Central memory CD8-positive, alpha-beta T cell (primary cell): ENCODE measurements around the gene REEP6.
"Not testable (repeated sequence)": the region's sequence is repeated elsewhere in the genome, so short reads cannot be mapped to it uniquely, and the experiment has no call there.

Source experiments
- ATAC-seq: fragments of 150-1000 bp; cut with Tn5 transposase; replicated peaks from 2 replicates; pipeline ENCODE4 v1.10.0; 2022; ENCODE audit warnings: mild to moderate bottlenecking, moderate FRiP score, moderate number of reproducible peaks; ENCODE audit not compliant: poor library complexity, severe bottlenecking; ENCODE audit errors: extremely low read depth
- DNase-seq, 2 donors: peaks; one replicate each; pipeline ENCODE4 v3.0.0; 2021; ENCODE audit warnings: low spot score in 2 of 2
- H3K27ac Mint-ChIP-seq: one replicate; pipeline ENCODE4 v1.8.0; 2022; ENCODE audit warnings: low read depth, mild to moderate bottlenecking, moderate library complexity, mixed read lengths
- H3K27me3 Mint-ChIP-seq: one replicate; pipeline ENCODE4 v1.8.0; 2022; ENCODE audit warnings: mixed read lengths
- H3K36me3 Mint-ChIP-seq: one replicate; pipeline ENCODE4 v1.8.0; 2022; ENCODE audit warnings: mild to moderate bottlenecking, moderate library complexity, mixed read lengths; ENCODE audit not compliant: insufficient read depth
- H3K4me1 Mint-ChIP-seq: one replicate; pipeline ENCODE4 v1.8.0; 2022; ENCODE audit warnings: mixed read lengths
- H3K4me3 Mint-ChIP-seq: one replicate; pipeline ENCODE4 v1.8.0; 2022; ENCODE audit warnings: mild to moderate bottlenecking, moderate library complexity, mixed read lengths
- H3K9me3 Mint-ChIP-seq: one replicate; pipeline ENCODE4 v1.8.0; 2022; ENCODE audit warnings: mixed read lengths

The REEP6 gene

GRCh38 chr19:1471010-1471514 lies 19.9 kb upstream of the REEP6 start:
- H3K4me1 Mint-ChIP-seq = peaks cover 12% of the 10 kb centered on the region
- no peaks in the 10 kb centered on the region for H3K9me3 Mint-ChIP-seq
- ATAC-seq (peak; percentile 26), DNase-seq (no peak)
- H3K27ac Mint-ChIP-seq = no peak overlapping the region
- H3K27me3 Mint-ChIP-seq = no peaks in the 10 kb centered on the region
- peaks cover 4% of the 10 kb centered on the region for H3K36me3 Mint-ChIP-seq
- H3K4me3 Mint-ChIP-seq = peak overlapping the region; percentile 73

- Mint-ChIP-seq H3K27me3 (no peaks in the 10 kb centered on the region), H3K27ac (no peak overlapping the region), H3K9me3 (no peaks in the 10 kb centered on the region), H3K4me1 (peaks cover 12% of the 10 kb centered on the region), H3K4me3 (peak overlapping the region; percentile 73), H3K36me3 (peaks cover 4% of the 10 kb centered on the region)
- ATAC-seq (no peak), DNase-seq (no peak)
These were observed 19.3 kb upstream of the REEP6 start for GRCh38 chr19:1471515-1472160.

GRCh38 chr19:1472231-1473084 lies 18.5 kb upstream of the REEP6 start:
- no peak for ATAC-seq
- Mint-ChIP-seq H3K36me3 (peaks cover 4% of the 10 kb centered on the region), H3K27ac (no peak overlapping the region), H3K27me3 (no peaks in the 10 kb centered on the region), H3K4me1 (peaks cover 12% of the 10 kb centered on the region), H3K4me3 (peak overlapping the region; percentile 73), H3K9me3 (no peaks in the 10 kb centered on the region)
- no peak for DNase-seq

GRCh38 chr19:1473085-1473851 lies 17.7 kb upstream of the REEP6 start:
- Mint-ChIP-seq H3K4me1 (peaks cover 12% of the 10 kb centered on the region), H3K36me3 (peaks cover 5% of the 10 kb centered on the region)

GRCh38 chr19:1474011-1474764 lies 16.8 kb upstream of the REEP6 start:
- Mint-ChIP-seq H3K36me3 (peaks cover 6% of the 10 kb centered on the region), H3K4me1 (peaks cover 17% of the 10 kb centered on the region), H3K27me3 (no peaks in the 10 kb centered on the region), H3K9me3 (no peaks in the 10 kb centered on the region), H3K4me3 (no peak overlapping the region), H3K27ac (no peak overlapping the region)
- DNase-seq (no peak), ATAC-seq (no peak)

More at GRCh38 chr19:1473085-1473851, 17.7 kb upstream of the REEP6 start:
- no peaks in the 10 kb centered on the region for H3K9me3 Mint-ChIP-seq
- H3K4me3 Mint-ChIP-seq = no peak overlapping the region
- H3K27me3 Mint-ChIP-seq = no peaks in the 10 kb centered on the region
- ATAC-seq (no peak), DNase-seq (no peak)
- no peak overlapping the region for H3K27ac Mint-ChIP-seq

GRCh38 chr19:1474765-1475351 lies 16.1 kb upstream of the REEP6 start:
- Mint-ChIP-seq H3K27me3 (no peaks in the 10 kb centered on the region), H3K36me3 (peaks cover 7% of the 10 kb centered on the region), H3K9me3 (no peaks in the 10 kb centered on the region), H3K4me3 (no peak overlapping the region), H3K4me1 (peaks cover 20% of the 10 kb centered on the region), H3K27ac (no peak overlapping the region)
- DNase-seq (no peak), ATAC-seq (no peak)

- Mint-ChIP-seq H3K4me1 (peaks cover 20% of the 10 kb centered on the region), H3K36me3 (peaks cover 5% of the 10 kb centered on the region), H3K4me3 (no peak overlapping the region)
These were observed 15.1 kb upstream of the REEP6 start for GRCh38 chr19:1475751-1476437.

DNA sequence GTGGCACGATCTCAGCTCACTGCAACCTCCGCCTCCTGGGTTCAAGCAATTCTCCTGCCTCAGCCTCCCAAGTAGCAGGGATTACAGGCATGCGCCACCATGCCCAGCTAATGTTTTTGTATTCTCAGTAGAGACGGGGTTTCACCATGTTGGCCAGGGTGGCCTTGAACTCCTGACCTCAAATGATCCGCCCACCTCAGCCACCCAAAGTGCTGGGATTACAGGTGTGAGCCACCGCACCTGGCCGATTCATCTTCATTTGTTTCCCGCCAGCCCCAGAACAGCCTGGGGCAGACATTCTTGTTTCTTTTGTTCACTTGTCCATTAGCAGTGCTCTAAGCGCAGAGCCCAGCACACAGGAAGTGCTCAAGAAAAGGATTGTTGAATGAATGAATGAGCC lies 13.9 kb upstream of the REEP6 start:
- not testable (repeated sequence) for H3K27ac Mint-ChIP-seq, H3K27me3 Mint-ChIP-seq, H3K9me3 Mint-ChIP-seq, DNase-seq, ATAC-seq, H3K36me3 Mint-ChIP-seq
- peak overlapping the region; percentile 96 for H3K4me3 Mint-ChIP-seq
- H3K4me1 Mint-ChIP-seq = peaks cover 14% of the 10 kb centered on the region

More at GRCh38 chr19:1475751-1476437, 15.1 kb upstream of the REEP6 start:
- Mint-ChIP-seq H3K9me3 (no peaks in the 10 kb centered on the region), H3K27me3 (no peaks in the 10 kb centered on the region), H3K27ac (no peak overlapping the region)
- DNase-seq (no peak), ATAC-seq (no peak)

DNA sequence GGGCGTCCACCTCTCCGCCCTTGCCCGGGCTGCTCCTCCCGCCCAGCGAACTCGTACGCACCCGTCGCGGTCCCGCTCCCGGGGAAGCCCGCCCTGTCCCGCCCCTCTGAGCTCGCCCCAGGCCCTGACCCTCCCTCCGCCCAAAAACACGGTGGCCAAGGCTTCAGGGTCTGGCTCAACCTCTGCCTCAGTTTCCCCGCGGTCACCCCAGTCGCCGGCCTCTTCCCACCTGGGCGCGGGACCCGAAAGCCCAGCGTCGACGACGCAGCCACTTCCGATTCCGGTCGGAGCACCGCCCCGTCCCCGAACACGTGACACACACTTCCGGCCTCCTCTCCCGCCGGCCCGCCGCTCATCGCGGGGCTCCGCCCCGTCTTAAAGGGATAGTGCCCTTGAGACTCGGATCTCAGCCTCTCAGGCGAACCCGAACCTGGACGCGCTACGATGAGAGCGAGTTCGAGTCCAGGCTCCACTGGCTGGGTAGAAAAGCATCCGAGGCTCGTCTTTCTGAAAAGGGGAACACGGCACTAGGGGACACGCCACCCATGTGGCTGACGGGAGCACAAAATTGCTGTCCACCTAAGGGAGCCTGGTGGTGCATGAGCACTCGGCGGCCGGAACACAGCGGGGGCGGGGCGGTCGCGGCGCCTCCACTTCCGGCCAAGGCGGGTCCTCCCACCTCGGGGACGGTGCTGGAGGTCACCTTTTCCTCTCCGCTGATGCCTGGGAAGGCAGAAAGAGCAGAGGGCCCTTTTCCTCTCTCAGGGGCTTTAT lies 11.9 kb upstream of the REEP6 start, which contains the start of gene C19orf25:
Gene C19orf25 (minus strand): TSS at position 282 of the 774 bp plus-strand sequence. CDS start 312 bp downstream, outside the sequence.
- ATAC-seq (peak; percentile 96), DNase-seq (peak; percentile 83 to 84)
- Mint-ChIP-seq H3K4me3 (peak within 1 kb of the TSS; percentile 96), H3K9me3 (no peaks in the 10 kb centered on the region), H3K27me3 (no peaks in the 10 kb centered on the region), H3K36me3 (peaks cover 5% of the 10 kb centered on the region), H3K27ac (peak within 1 kb of the TSS; percentile 94), H3K4me1 (peaks cover 7% of the 10 kb centered on the region)

DNA sequence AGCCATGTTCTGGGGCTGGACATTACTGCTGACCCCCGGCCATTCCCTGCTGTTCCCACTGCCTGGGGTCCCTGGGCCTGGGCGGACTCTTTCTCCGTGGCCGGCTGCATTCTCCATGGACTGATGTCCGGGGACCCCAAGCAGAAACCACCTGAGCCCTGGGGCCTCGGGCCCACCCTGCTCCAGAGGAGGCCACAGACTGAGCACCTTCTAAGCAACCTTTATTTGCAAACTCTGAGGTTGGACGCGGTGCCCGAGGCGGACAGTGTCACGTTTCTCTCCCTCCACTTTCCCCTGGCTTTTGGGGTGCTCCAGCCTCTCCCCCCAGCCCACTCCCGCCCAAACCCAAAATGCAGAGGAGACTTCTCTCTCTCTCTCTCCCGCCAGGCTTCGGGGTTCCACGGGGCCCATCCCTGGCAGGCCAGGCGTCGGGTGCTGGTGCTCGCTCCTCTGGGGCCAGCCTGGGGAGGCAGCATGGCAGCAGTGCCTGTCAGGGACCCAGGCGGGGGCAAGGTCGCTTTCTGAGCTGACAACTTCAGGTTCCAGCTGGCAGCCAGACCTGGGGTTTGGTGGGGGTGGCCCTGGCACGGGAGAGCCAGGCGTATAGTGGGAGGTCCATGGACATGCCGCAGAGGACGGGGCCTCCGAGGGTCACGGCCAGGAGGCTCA lies 9.6 kb upstream of the REEP6 start:
- no peaks in the 10 kb centered on the region for H3K27me3 Mint-ChIP-seq
- H3K27ac Mint-ChIP-seq = no peak overlapping the region
- peaks cover 3% of the 10 kb centered on the region for H3K36me3 Mint-ChIP-seq
- peaks cover 7% of the 10 kb centered on the region for H3K4me1 Mint-ChIP-seq
- no peak for DNase-seq
- H3K4me3 Mint-ChIP-seq = no peak overlapping the region
- no peak for ATAC-seq
- H3K9me3 Mint-ChIP-seq = no peaks in the 10 kb centered on the region
